A673 (cell line): ENCODE data around the gene TNKS1BP1.

Experiments used
- CTCF ChIP-seq: fragments of 300-800, 200-600 bp; sonication (generic); conservative IDR thresholded peaks from 2 replicates; pipeline ENCODE4 v1.5.1; 2017; ENCODE audit warnings: low read depth, mild to moderate bottlenecking, antibody characterized with exemption, low read length, moderate library complexity, mixed read lengths
- EZH2 ChIP-seq: fragments of 200-600 bp; sonication (generic); IDR thresholded peaks from 2 replicates; pipeline ENCODE4 v1.6.1; 2017; ENCODE audit warnings: borderline replicate concordance, low read depth, mild to moderate bottlenecking, mixed read lengths, antibody characterized with exemption, low read length; ENCODE audit not compliant: poor library complexity, severe bottlenecking

GRCh38 chr11:57323855-57324153 lies 948 bp downstream of the TNKS1BP1 start:
- TF ChIP-seq CTCF (no peak), EZH2 (no peak)
